GM21390 (cell line): ENCODE results near the gene NIBAN1.

Experiments
- ATAC-seq: cut with Tn5 transposase; IDR thresholded peaks from one replicate; pipeline ENCODE4 v1.9.1; 2021; ENCODE audit not compliant: unreplicated experiment

The NIBAN1 gene

GRCh38 chr1:184947497-184948256, 26.6 kb downstream of the NIBAN1 start:
- ATAC-seq, result no peak

DNA sequence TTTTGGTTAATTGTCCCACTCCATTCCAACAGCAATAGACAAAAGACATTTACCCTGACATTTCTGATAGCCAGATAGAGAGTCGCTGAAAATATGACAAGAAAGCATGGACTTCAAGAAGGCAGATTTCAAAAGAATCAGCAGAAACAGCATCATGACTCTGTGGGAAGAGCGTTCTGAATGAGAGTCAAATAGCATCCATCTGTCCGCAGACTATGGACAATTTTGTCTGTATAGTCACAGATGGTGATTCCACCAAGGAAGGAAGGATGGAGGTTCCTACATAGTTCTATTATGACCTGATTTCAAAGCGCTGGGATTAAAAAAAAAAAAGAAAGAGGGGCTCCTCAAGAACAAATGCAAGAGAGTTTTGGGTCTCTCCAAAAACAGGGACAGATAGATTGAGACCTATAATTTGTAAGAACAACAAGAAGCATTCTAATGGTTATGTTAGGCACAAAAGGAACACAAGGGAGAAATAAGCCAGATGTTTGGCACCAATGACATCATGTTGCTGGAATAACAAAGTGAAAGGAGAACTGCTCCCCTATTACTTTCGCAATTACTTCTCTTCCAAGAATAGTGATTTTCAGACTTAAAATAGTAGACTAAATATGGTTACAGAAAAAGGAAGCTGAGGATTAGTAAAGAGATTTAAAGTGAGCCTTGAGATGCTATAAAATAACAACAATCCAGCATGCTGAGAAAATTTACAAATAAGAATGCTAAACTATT, 28.5 kb downstream of the NIBAN1 start:
- peak; percentile 39 for ATAC-seq

- ATAC-seq, result peak; percentile 61
Measured at GRCh38 chr1:184945029-184945428, 29.3 kb downstream of the NIBAN1 start.

DNA sequence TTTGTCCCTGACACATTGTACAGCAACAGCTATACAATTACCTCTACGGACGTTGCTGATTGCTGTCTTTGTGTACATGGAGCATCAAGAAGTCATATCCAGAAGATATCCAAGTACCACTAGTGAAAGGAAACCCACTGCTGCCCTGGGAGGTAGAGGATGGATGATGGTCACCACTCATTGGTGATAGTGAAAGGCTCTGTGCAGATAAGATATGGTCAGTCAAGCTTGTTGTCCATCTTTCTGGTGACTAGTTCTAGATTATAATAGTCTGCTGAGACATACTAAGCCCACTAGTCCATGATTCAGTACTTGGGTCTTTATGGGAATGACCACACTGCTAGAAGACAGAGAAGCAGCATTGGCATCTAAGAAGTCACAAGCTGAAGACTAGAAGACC, 30.3 kb downstream of the NIBAN1 start:
- ATAC-seq, result no peak

DNA sequence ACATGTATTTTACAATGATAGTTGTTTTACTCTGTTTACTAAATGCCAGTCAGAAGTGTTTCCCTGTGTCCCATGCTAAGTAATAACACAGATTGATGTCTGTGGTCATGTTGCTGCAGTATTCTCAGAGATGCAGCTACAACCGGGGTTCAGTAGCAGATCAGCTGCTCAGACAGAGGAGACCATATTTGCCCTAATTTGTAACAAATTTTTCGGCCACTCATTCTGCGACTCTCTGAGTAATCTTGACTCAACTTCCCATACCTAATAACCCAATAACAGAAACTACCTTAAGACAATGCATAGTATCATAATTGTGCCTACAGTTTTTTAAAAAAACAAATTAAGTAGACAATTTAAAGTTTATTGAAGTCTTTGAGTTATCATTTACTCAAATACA, 32.6 kb downstream of the NIBAN1 start:
- ATAC-seq, result peak; percentile 46

- no peak for ATAC-seq
Measured at GRCh38 chr1:184941410-184941733, 32.9 kb downstream of the NIBAN1 start.

DNA sequence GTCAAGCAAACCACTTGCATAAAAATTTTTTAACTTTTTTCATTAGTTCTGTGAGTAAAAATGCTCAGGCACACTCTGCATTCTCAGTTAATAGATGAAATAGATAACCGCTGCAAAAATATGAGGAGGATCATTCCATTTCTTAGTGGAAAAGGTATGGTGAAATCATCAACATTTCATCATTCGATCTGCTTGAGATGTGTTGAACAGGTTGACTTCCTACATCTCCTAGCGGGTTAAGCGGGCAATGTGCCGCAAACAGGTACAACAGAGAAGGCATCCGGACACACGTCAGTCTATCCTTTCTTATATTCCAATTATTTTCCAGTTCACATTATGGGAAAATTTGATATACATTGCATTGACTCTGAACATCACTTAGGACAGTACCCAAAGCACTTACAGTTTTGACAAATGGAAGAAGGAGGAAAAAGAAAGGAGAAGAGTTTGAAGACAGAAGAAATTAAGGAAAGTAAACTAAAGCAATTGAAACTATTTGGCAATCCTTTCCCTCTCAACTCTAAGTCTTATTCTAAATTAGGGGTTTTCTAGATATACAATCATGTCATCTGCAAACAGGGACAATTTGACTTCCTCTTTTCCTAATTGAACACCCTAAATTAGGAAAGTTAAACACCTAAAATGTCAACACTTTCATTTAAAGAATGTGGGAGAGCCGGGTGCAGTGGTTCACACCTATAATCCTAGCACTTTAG, 33.5 kb downstream of the NIBAN1 start:
- ATAC-seq, result no peak

- no peak for ATAC-seq
Measured at GRCh38 chr1:184940226-184940625, 34.1 kb downstream of the NIBAN1 start.

DNA sequence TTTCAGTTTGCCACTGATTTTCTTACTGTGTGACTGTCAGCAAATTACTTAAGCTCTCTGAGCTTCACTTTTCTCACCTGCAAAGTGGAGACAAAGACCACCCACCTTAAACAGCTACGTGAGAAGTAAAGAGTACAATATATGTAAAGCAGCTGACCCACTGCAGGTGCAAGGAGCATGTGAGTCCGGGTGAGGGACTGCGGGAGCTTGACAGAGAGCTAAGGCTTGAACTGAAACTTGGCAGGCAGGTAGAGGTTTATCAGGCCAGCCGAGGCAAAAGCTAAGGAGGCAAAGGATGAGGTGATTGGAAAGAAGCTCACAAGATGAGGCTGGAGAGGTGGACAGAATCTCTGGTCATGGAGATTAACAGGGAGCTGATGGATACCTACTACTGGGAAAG, 36.6 kb downstream of the NIBAN1 start:
- ATAC-seq, result no peak

DNA sequence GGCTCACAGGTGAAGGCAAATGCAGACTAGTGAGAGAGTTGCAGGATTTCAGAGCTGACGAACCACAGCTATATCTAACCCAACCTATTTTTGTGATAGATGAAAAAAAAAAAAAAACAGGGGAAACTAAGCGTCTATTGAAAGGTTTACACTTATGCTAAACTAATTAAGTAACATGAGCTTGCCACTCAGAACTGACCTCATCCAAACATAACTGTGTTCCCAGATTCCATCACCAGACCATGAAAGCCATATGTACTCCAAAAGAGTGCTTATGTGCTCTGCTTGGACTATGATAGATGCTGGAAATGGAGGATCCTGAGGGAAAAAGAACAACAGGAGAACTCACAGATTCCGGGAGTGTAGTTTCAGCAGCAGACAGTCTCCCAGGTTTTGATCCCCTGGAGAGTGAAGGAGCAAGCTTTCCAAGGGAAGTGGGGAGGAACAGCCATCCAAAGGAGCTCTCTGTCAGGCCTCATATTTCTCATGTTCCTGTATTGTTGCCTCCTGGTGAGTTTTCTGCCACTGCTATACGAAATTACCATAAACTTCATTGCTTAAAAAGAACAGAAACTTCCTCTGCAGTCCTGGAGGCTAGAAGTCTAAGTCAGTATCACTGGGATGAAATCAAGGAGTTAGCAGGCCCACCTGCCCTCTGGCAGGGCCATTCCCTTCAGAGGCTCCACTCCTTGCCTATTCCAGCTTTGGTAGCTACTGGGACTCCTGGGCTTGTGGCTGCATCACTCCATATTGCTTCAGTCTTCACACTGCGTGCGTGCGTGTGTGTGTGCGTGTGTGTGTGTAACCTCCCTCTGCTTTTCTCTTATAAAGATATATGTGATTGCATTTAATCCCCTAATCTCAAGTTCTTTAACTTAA, 38.1 kb downstream of the NIBAN1 start:
- ATAC-seq, result no peak

DNA sequence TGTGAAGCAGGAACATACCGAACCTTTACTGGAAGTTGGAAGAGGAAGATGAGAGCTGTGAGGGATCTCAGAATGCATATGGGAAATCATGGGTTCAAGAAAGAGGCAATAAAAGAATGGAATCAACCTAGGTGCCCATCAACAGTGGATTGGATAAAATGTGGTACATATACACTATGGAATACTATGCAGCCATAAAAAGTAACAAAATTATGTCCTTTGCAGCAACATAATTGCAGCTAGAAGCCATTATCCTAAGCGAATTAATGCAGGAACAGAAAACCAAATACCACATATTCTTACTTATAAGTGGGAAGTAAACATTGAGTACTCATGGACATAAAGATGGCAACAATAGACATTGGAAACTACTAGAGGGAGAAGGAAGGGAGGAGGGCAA, 40.4 kb downstream of the NIBAN1 start:
- no peak for ATAC-seq

- ATAC-seq, result no peak
Measured at GRCh38 chr1:184932319-184932718, 42.0 kb downstream of the NIBAN1 start.

- no peak for ATAC-seq
Measured at GRCh38 chr1:184931566-184931965, 42.7 kb downstream of the NIBAN1 start.

DNA sequence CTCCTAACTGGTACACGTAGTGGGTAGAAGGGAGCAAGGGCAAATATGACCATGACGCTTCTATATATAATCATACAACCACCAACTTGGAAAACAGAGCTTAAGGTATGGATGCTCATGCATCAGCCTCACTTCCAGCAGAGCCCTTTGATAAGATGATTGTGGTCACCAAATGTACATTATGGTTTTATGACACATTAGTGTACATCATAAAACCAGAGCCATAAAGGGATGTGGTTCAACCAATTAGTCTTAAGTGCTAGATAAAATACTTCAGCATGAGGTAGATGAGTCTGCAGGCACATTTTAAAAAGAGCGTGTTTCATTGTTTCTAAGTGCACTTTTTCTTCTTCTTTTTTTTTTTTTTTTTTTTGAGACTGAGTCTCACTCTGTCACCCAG, 43.7 kb downstream of the NIBAN1 start:
- ATAC-seq, result no peak

- ATAC-seq, result no peak
Measured at GRCh38 chr1:184930232-184930631, 44.1 kb downstream of the NIBAN1 start.

- ATAC-seq, result no peak
Measured at GRCh38 chr1:184929711-184930202, 44.6 kb downstream of the NIBAN1 start.

GRCh38 chr1:184928394-184928793, 45.9 kb downstream of the NIBAN1 start:
- ATAC-seq, result no peak
